Measurements from ENCODE around the gene LNX1. TPM values are rescaled to one million over a fixed set of nuclear protein-coding genes. Genes with fewer than 3 reads are reported as not detected.

LNX1 gene
- total and polyA plus RNA-seq, 2 of the 13 experiments (the other 11 are each of a cell fraction or from before 2014, with no cell fraction given), result 0.49 TPM

DNA sequence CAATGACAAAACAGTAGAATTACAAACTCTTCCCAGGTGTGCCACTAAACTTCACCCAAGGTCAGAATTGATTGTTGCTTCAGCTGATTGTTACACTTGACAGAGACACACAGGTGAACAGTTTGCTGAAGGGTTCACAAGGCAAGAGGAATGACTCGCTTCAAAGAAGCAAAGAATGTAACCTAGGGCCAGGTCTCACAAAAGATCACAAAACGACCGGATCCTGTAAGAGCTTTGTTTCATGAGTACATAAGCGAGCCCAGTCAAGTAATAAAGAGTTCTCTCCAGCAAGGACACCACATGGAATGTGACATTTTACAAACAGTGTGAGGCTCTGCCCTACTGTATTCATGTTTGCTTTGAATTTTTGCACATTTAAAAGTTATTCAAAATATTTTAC is 9.1 kb downstream of the LNX1 start (continued):
- no peak for TF ChIP-seq CENPX (CRISPR knock-in tag; IDR thresholded peaks at IDR 0.05)
- TF ChIP-seq MIER3 (CRISPR knock-in tag; IDR thresholded peaks at IDR 0.05; ENCODE audit: borderline replicate concordance), result 0 out of 2 replicates have a peak, but pooled peaks have one; percentile 18
- TF ChIP-seq ZNF468 (CRISPR knock-in tag; IDR thresholded peaks at IDR 0.05), result no peak
- TF ChIP-seq CEBPB (IDR thresholded peaks at IDR 0.05; ENCODE audit: borderline replicate concordance, low read depth, low read length), result no peak
- TF ChIP-seq ZNF460 (CRISPR knock-in tag; IDR thresholded peaks at IDR 0.05; ENCODE audit: borderline replicate concordance), result no peak
- no peak for TF ChIP-seq POLR2G (IDR thresholded peaks at IDR 0.05; ENCODE audit: low read depth, low read length)
- TF ChIP-seq, protein P1, sequence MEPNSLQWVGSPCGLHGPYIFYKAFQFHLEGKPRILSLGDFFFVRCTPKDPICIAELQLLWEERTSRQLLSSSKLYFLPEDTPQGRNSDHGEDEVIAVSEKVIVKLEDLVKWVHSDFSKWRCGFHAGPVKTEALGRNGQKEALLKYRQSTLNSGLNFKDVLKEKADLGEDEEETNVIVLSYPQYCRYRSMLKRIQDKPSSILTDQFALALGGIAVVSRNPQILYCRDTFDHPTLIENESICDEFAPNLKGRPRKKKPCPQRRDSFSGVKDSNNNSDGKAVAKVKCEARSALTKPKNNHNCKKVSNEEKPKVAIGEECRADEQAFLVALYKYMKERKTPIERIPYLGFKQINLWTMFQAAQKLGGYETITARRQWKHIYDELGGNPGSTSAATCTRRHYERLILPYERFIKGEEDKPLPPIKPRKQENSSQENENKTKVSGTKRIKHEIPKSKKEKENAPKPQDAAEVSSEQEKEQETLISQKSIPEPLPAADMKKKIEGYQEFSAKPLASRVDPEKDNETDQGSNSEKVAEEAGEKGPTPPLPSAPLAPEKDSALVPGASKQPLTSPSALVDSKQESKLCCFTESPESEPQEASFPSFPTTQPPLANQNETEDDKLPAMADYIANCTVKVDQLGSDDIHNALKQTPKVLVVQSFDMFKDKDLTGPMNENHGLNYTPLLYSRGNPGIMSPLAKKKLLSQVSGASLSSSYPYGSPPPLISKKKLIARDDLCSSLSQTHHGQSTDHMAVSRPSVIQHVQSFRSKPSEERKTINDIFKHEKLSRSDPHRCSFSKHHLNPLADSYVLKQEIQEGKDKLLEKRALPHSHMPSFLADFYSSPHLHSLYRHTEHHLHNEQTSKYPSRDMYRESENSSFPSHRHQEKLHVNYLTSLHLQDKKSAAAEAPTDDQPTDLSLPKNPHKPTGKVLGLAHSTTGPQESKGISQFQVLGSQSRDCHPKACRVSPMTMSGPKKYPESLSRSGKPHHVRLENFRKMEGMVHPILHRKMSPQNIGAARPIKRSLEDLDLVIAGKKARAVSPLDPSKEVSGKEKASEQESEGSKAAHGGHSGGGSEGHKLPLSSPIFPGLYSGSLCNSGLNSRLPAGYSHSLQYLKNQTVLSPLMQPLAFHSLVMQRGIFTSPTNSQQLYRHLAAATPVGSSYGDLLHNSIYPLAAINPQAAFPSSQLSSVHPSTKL (CRISPR knock-in tag; IDR thresholded peaks at IDR 0.05), result peak; percentile 89
- TF ChIP-seq ZEB1 (IDR thresholded peaks at IDR 0.05; ENCODE audit: insufficient replicate concordance, low read depth), result peak; percentile 95
- TF ChIP-seq, protein P2, sequence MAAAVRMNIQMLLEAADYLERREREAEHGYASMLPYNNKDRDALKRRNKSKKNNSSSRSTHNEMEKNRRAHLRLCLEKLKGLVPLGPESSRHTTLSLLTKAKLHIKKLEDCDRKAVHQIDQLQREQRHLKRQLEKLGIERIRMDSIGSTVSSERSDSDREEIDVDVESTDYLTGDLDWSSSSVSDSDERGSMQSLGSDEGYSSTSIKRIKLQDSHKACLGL (CRISPR knock-in tag; IDR thresholded peaks at IDR 0.05), result no peak
- TF ChIP-seq ZNF724P (CRISPR knock-in tag; IDR thresholded peaks at IDR 0.05; ENCODE audit: borderline replicate concordance), result no peak
- TF ChIP-seq, protein P3, sequence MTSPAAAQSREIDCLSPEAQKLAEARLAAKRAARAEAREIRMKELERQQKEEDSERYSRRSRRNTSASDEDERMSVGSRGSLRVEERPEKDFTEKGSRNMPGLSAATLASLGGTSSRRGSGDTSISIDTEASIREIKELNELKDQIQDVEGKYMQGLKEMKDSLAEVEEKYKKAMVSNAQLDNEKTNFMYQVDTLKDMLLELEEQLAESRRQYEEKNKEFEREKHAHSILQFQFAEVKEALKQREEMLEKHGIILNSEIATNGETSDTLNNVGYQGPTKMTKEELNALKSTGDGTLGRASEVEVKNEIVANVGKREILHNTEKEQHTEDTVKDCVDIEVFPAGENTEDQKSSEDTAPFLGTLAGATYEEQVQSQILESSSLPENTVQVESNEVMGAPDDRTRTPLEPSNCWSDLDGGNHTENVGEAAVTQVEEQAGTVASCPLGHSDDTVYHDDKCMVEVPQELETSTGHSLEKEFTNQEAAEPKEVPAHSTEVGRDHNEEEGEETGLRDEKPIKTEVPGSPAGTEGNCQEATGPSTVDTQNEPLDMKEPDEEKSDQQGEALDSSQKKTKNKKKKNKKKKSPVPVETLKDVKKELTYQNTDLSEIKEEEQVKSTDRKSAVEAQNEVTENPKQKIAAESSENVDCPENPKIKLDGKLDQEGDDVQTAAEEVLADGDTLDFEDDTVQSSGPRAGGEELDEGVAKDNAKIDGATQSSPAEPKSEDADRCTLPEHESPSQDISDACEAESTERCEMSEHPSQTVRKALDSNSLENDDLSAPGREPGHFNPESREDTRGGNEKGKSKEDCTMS (CRISPR knock-in tag; conservative IDR thresholded peaks at IDR 0.05), result no peak
- TF ChIP-seq, protein P4, sequence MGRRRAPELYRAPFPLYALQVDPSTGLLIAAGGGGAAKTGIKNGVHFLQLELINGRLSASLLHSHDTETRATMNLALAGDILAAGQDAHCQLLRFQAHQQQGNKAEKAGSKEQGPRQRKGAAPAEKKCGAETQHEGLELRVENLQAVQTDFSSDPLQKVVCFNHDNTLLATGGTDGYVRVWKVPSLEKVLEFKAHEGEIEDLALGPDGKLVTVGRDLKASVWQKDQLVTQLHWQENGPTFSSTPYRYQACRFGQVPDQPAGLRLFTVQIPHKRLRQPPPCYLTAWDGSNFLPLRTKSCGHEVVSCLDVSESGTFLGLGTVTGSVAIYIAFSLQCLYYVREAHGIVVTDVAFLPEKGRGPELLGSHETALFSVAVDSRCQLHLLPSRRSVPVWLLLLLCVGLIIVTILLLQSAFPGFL (CRISPR knock-in tag; IDR thresholded peaks at IDR 0.05), result no peak
- no peak for TF ChIP-seq BRD4 (CRISPR knock-in tag; IDR thresholded peaks at IDR 0.05)

Measured in HepG2 (cell line).